Measurements from ENCODE around the gene EXOC1. TPM values are rescaled to one million over a fixed set of nuclear protein-coding genes. Genes with fewer than 3 reads are reported as not detected.

The EXOC1 gene
- total RNA-seq, 1 experiment from 2014 or later = 12.0 TPM

DNA sequence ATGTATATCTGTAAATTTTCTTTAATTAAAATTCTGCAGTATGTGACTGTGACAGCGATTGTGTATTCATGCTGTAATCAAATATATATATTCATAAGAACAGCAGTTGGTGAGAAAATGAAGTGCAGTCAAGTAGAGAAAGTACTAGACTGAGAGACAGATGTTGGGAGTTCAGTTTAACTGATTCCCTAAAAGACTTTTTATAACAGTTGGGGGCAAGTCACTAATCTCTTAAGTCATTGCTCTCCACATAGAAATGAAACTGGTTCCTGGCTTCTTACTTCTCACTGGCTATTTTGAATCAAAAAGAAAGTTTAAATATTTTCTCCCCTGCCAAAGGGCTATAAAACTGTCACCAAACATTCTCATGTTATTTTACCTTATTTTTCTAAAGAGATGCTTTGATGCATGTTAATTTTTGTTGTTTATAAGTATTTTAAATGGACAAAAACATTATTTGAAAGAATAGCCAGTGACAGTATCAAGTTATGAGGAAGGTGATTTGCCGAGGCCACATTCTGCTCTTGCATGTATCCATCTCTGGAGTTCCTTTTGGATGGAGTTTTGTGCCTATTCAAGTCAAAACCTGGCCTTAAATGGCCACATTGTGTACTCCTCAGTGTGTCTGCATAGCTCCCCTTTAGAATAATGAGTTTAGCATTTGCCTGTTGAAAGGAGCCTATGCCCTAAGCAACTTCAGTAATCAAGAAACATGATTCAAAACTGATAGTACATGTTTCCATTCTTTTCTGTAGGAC is 30.8 kb downstream of the EXOC1 start:
- intact Hi-C loops (cut with micrococcal nuclease; ENCODE audit: unreplicated experiment) = no loop called here
- CTCF ChIA-PET = no interaction called here
- POLR2A ChIA-PET (ENCODE audit: low non-redundant PET) = no interaction called here
- no peak for TF ChIP-seq EZH2 (IDR thresholded peaks at IDR 0.05; ENCODE audit: borderline replicate concordance, low read depth, low read length, poor library complexity, severe bottlenecking)
- TF ChIP-seq, protein P1, sequence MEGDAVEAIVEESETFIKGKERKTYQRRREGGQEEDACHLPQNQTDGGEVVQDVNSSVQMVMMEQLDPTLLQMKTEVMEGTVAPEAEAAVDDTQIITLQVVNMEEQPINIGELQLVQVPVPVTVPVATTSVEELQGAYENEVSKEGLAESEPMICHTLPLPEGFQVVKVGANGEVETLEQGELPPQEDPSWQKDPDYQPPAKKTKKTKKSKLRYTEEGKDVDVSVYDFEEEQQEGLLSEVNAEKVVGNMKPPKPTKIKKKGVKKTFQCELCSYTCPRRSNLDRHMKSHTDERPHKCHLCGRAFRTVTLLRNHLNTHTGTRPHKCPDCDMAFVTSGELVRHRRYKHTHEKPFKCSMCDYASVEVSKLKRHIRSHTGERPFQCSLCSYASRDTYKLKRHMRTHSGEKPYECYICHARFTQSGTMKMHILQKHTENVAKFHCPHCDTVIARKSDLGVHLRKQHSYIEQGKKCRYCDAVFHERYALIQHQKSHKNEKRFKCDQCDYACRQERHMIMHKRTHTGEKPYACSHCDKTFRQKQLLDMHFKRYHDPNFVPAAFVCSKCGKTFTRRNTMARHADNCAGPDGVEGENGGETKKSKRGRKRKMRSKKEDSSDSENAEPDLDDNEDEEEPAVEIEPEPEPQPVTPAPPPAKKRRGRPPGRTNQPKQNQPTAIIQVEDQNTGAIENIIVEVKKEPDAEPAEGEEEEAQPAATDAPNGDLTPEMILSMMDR (conservative IDR thresholded peaks at IDR 0.05; ENCODE audit: low read depth, low read length) = no peak
- no peaks in the 10 kb centered on the region for H3K9me3 ChIP-seq (ENCODE audit: low read depth, low read length, poor library complexity, severe bottlenecking)
- DNase-seq (ENCODE audit: low spot score) = no peak
- peaks cover 2% of the 10 kb centered on the region for H3K36me3 ChIP-seq (ENCODE audit: insufficient read depth, low read length, poor library complexity, severe bottlenecking)
- H3K27ac ChIP-seq (ENCODE audit: low read depth, low read length, poor library complexity, severe bottlenecking) = no peak overlapping the region
- no peaks in the 10 kb centered on the region for H3K4me1 ChIP-seq (ENCODE audit: insufficient read depth, low read length, poor library complexity, severe bottlenecking)
- no peaks in the 10 kb centered on the region for H3K27me3 ChIP-seq (replicated peaks; ENCODE audit: insufficient read depth, low read depth, low read length, poor library complexity)
- H3K4me3 ChIP-seq (ENCODE audit: low read depth, low read length, poor library complexity, severe bottlenecking) = no peak overlapping the region
- BruUV-seq (replicated peaks) = no TSS peak

- Histone ChIP-seq H3K36me3 (ENCODE audit: insufficient read depth, low read length, poor library complexity, severe bottlenecking) (peaks cover 2% of the 10 kb centered on the region), H3K27ac (ENCODE audit: low read depth, low read length, poor library complexity, severe bottlenecking) (no peak overlapping the region), H3K9me3 (ENCODE audit: low read depth, low read length, poor library complexity, severe bottlenecking) (no peaks in the 10 kb centered on the region), H3K4me3 (ENCODE audit: low read depth, low read length, poor library complexity, severe bottlenecking) (no peak overlapping the region), H3K27me3 (replicated peaks; ENCODE audit: insufficient read depth, low read depth, low read length, poor library complexity) (no peaks in the 10 kb centered on the region), H3K4me1 (ENCODE audit: insufficient read depth, low read length, poor library complexity, severe bottlenecking) (no peaks in the 10 kb centered on the region)
- no peak for DNase-seq (ENCODE audit: low spot score)
- ChIA-PET POLR2A (ENCODE audit: low non-redundant PET) (no interaction called here), CTCF (no interaction called here)
- intact Hi-C loops (cut with micrococcal nuclease; ENCODE audit: unreplicated experiment) = no loop called here
- no TSS peak for BruUV-seq (replicated peaks)
- TF ChIP-seq, protein P1 (conservative IDR thresholded peaks at IDR 0.05; ENCODE audit: low read depth, low read length) = no peak
- TF ChIP-seq EZH2 (IDR thresholded peaks at IDR 0.05; ENCODE audit: borderline replicate concordance, low read depth, low read length, poor library complexity, severe bottlenecking) = no peak
Observed at GRCh38 chr4:55884851-55885219, 31.4 kb downstream of the EXOC1 start.

GRCh38 chr4:55887594-55887993 is 34.1 kb downstream of the EXOC1 start:
- no peak for TF ChIP-seq EZH2 (IDR thresholded peaks at IDR 0.05; ENCODE audit: borderline replicate concordance, low read depth, low read length, poor library complexity, severe bottlenecking)
- TF ChIP-seq, protein P1 (conservative IDR thresholded peaks at IDR 0.05; ENCODE audit: low read depth, low read length) = 0 out of 2 replicates have a peak, but pooled peaks have one; percentile 10
- no peak overlapping the region for H3K27ac ChIP-seq (ENCODE audit: low read depth, low read length, poor library complexity, severe bottlenecking)
- peaks cover 1% of the 10 kb centered on the region for H3K36me3 ChIP-seq (ENCODE audit: insufficient read depth, low read length, poor library complexity, severe bottlenecking)
- no peak overlapping the region for H3K4me3 ChIP-seq (ENCODE audit: low read depth, low read length, poor library complexity, severe bottlenecking)
- no peaks in the 10 kb centered on the region for H3K27me3 ChIP-seq (replicated peaks; ENCODE audit: insufficient read depth, low read depth, low read length, poor library complexity)
- ChIA-PET POLR2A (ENCODE audit: low non-redundant PET) (no interaction called here), CTCF (no interaction called here)
- no peaks in the 10 kb centered on the region for H3K9me3 ChIP-seq (ENCODE audit: low read depth, low read length, poor library complexity, severe bottlenecking)
- BruUV-seq (replicated peaks) = no TSS peak
- intact Hi-C loops (cut with micrococcal nuclease; ENCODE audit: unreplicated experiment) = no loop called here
- DNase-seq (ENCODE audit: low spot score) = no peak
- no peaks in the 10 kb centered on the region for H3K4me1 ChIP-seq (ENCODE audit: insufficient read depth, low read length, poor library complexity, severe bottlenecking)

Data from A673 (cell line).